A673 (cell line): ENCODE data around the gene TMEM59L. TPM values are rescaled to one million over a fixed set of nuclear protein-coding genes. Genes with fewer than 3 reads are reported as not detected.

Experiments
- BruUV-seq: library from RNA; stranded (reverse); fragments of 400-500 nt; replicated peaks from 2 replicates; lab custom pipeline; 2021; lab: Mats Ljungman, UMichigan
- CTCF ChIA-PET: fragments of 300-600 bp; sonication (Branson Sonifier 250); formaldehyde crosslinking; loops from one replicate; lab custom pipeline; 2022; ENCODE audit warnings: antibody characterized with exemption; lab: Charles Lee
- POLR2A ChIA-PET: fragments of 300-600 bp; sonication (Branson Sonifier 250); formaldehyde crosslinking; loops from one replicate; lab custom pipeline; 2022; ENCODE audit warnings: antibody characterized with exemption; ENCODE audit not compliant: low non-redundant PET; lab: Charles Lee
- DNase-seq: peaks from one replicate; pipeline ENCODE4 v3.0.0-alpha.2; 2015; ENCODE audit warnings: low spot score
- H3K27ac ChIP-seq: fragments of 200-600 bp; sonication (generic); 2 replicates; pipeline ENCODE4 v1.5.1; 2016; ENCODE audit warnings: mixed run types, low read depth, mild to moderate bottlenecking, mixed read lengths, antibody characterized with exemption, low read length; ENCODE audit not compliant: poor library complexity, severe bottlenecking
- H3K27me3 ChIP-seq: fragments of 200-600 bp; sonication (generic); replicated peaks from 2 replicates; pipeline ENCODE4 v1.6.1; 2017; ENCODE audit warnings: mixed run types, low read depth, mild to moderate bottlenecking, mixed read lengths, antibody characterized with exemption, low read length; ENCODE audit not compliant: insufficient read depth, poor library complexity
- H3K36me3 ChIP-seq: fragments of 200-600 bp; sonication (generic); 2 replicates; pipeline ENCODE4 v1.6.1; 2016; ENCODE audit warnings: mixed run types, mild to moderate bottlenecking, mixed read lengths, antibody characterized with exemption, low read length; ENCODE audit not compliant: insufficient read depth, poor library complexity, severe bottlenecking
- H3K4me1 ChIP-seq: fragments of 200-600 bp; sonication (generic); 2 replicates; pipeline ENCODE4 v1.6.1; 2017; ENCODE audit warnings: mixed run types, mild to moderate bottlenecking, mixed read lengths, antibody characterized with exemption, low read length; ENCODE audit not compliant: insufficient read depth, poor library complexity, severe bottlenecking
- H3K4me3 ChIP-seq: fragments of 200-600 bp; sonication (generic); 2 replicates; pipeline ENCODE4 v1.5.1; 2016; ENCODE audit warnings: low read depth, mixed run types, mild to moderate bottlenecking, mixed read lengths, low read length; ENCODE audit not compliant: poor library complexity, severe bottlenecking
- H3K9me3 ChIP-seq: fragments of 200-600 bp; sonication (generic); 2 replicates; pipeline ENCODE4 v1.6.1; 2016; ENCODE audit warnings: mixed run types, low read depth, mild to moderate bottlenecking, mixed read lengths, antibody characterized with exemption, low read length; ENCODE audit not compliant: poor library complexity, severe bottlenecking
- EZH2 ChIP-seq: fragments of 200-600 bp; sonication (generic); IDR thresholded peaks from 2 replicates; pipeline ENCODE4 v1.6.1; 2017; ENCODE audit warnings: borderline replicate concordance, low read depth, mild to moderate bottlenecking, mixed read lengths, antibody characterized with exemption, low read length; ENCODE audit not compliant: poor library complexity, severe bottlenecking
- intact Hi-C: fragments of 100-400 bp; cut with micrococcal nuclease; formaldehyde crosslinking; loops from one replicate; pipeline ENCODE4 v1.10.0; 2022; ENCODE audit not compliant: unreplicated experiment
- total RNA-seq: library from RNA; stranded (reverse); gene quantifications from 2 replicates; pipeline ENCODE4 v1.2.3, GENCODE V29; 2021
- TF ChIP-seq, protein P1 (sequence below): fragments of 300-800, 200-600 bp; sonication (generic); conservative IDR thresholded peaks from 2 replicates; pipeline ENCODE4 v1.5.1; 2017; ENCODE audit warnings: low read depth, mild to moderate bottlenecking, antibody characterized with exemption, low read length, moderate library complexity, mixed read lengths

Gene TMEM59L
- total RNA-seq, 1 experiment from 2014 or later, result 9.3 TPM

DNA sequence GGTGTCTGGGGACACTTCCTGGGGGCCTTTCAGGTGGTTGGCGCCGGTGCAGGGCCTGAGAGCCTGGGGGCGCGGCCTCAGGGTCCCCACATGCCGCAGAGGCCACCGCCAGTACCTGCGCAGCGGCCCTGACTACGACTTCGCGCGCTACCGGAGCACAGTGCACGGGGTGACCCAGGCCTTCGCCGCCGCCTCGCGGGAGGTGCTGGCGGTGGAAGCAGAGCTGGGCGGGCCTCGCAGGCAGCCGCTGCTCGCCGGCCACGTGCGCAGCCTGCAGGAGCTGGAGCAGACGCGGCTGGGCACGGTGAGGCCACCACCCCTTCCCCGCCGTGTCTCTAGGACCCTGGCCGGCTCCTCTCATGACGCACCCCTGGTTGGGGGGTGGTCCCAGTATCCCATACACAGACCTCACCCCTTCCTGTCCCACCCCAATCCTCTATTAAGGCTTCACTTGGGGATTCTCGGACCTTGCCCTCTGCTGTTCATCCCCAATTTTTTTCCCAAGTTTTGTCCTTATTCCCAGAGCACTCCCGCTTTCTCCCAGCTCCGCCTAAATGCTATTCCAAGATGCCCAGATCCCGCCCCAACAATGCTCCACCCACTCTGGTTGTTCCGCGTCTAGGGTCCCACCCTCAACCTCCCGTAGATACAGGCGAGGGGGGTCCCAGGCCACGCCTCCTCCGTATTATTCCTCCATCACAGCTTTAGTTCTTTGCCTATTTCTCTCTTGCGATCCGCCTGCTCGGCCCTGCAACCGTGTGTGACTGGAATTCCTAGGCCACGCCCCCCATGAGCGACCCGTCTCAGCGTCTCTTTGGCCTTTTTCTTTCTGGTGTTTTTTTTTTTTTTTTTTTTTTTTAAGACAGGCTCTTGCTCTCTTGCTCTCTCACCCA, 23.0 kb upstream of the TMEM59L start:
- BruUV-seq, result no TSS peak
- DNase-seq, result peak; percentile 93

GRCh38 chr19:18590273-18591272, 22.1 kb upstream of the TMEM59L start:
- no peak for TF ChIP-seq EZH2
- TF ChIP-seq, protein P1, sequence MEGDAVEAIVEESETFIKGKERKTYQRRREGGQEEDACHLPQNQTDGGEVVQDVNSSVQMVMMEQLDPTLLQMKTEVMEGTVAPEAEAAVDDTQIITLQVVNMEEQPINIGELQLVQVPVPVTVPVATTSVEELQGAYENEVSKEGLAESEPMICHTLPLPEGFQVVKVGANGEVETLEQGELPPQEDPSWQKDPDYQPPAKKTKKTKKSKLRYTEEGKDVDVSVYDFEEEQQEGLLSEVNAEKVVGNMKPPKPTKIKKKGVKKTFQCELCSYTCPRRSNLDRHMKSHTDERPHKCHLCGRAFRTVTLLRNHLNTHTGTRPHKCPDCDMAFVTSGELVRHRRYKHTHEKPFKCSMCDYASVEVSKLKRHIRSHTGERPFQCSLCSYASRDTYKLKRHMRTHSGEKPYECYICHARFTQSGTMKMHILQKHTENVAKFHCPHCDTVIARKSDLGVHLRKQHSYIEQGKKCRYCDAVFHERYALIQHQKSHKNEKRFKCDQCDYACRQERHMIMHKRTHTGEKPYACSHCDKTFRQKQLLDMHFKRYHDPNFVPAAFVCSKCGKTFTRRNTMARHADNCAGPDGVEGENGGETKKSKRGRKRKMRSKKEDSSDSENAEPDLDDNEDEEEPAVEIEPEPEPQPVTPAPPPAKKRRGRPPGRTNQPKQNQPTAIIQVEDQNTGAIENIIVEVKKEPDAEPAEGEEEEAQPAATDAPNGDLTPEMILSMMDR, result peak; percentile 72
- intact Hi-C loops, result loop anchor here (5.0 to 10.0 kb wide), 4 partner anchors 87 to 327 kb away; partner anchors contain the start of genes COPE and DDX49
- Histone ChIP-seq H3K36me3 (peaks cover 10% of the 10 kb centered on the region), H3K9me3 (no peaks in the 10 kb centered on the region), H3K4me1 (peaks cover 48% of the 10 kb centered on the region), H3K4me3 (peak overlapping the region; percentile 83), H3K27me3 (no peaks in the 10 kb centered on the region), H3K27ac (peak overlapping the region; percentile 96)
- TSS peak; percentile 78 for BruUV-seq
- ChIA-PET POLR2A (interaction anchor here (0.7 kb wide), 1 partner anchor 273 kb away, joined by 5 read pairs; no protein-coding TSS in a partner anchor), CTCF (interaction anchor here (0.7 kb wide), 2 partner anchors 149 to 304 kb away, joined by 6 to 7 read pairs; no protein-coding TSS in a partner anchor)
- DNase-seq, result peak; percentile 94

More for the DNA sequence above, 23.0 kb upstream of the TMEM59L start:
- CTCF ChIA-PET, result interaction anchor here (0.7 to 1.5 kb wide), 6 partner anchors 17 to 305 kb away, joined by 3 to 7 read pairs (median 4); partner anchors contain the start of gene UBA52
- Histone ChIP-seq H3K4me1 (peaks cover 40% of the 10 kb centered on the region), H3K9me3 (no peaks in the 10 kb centered on the region), H3K27me3 (no peaks in the 10 kb centered on the region), H3K27ac (peak overlapping the region; percentile 96), H3K36me3 (peaks cover 8% of the 10 kb centered on the region), H3K4me3 (peak overlapping the region; percentile 83)
- intact Hi-C loops, result loop anchor here (5.0 to 10.0 kb wide), 4 partner anchors 88 to 328 kb away; partner anchors contain the start of genes COPE and DDX49
- POLR2A ChIA-PET, result interaction anchor here (0.7 kb wide), 2 partner anchors 261 to 274 kb away, joined by 3 to 5 read pairs; no protein-coding TSS in a partner anchor
- TF ChIP-seq, protein P1, result no peak
- no peak for TF ChIP-seq EZH2
